Muscle of leg (tissue), 11 donors: ENCODE data around the gene URB1. TPM values are rescaled to one million over a fixed set of nuclear protein-coding genes. Genes with fewer than 3 reads are reported as not detected.
A peak's percentile ranks its signal among the peaks of the same experiment; 100 is the strongest.

Experiments used
- DNase-seq: peaks from one replicate; pipeline ENCODE4 v3.0.0; 2013
- H3K27ac ChIP-seq: one replicate; pipeline ENCODE4 v1.5.1; 2013; ENCODE audit warnings: mild to moderate bottlenecking, low read length, control low read depth
- H3K27me3 ChIP-seq: one replicate; pipeline ENCODE4 v1.6.1; 2013; ENCODE audit warnings: low read length; ENCODE audit not compliant: control insufficient read depth, insufficient read depth
- H3K36me3 ChIP-seq: one replicate; pipeline ENCODE4 v1.6.1; 2013; ENCODE audit warnings: low read length; ENCODE audit not compliant: control insufficient read depth, insufficient read depth
- H3K4me1 ChIP-seq: one replicate; pipeline ENCODE4 v1.6.1; 2013; ENCODE audit warnings: low read length; ENCODE audit not compliant: control insufficient read depth, insufficient read depth
- H3K4me3 ChIP-seq: one replicate; pipeline ENCODE4 v1.5.1; 2013; ENCODE audit warnings: low read length, control low read depth
- H3K9me3 ChIP-seq: replicated peaks from 2 replicates; pipeline ENCODE4 v1.6.1; 2013; ENCODE audit warnings: low read depth, low read length; ENCODE audit not compliant: control insufficient read depth
- WGBS: methylation state at CpG from one replicate; pipeline ENCODE4 v1.1.5; 2013; ENCODE audit warnings: missing lambda C conversion rate; ENCODE audit not compliant: insufficient coverage; 5-methylcytosine and 5-hydroxymethylcytosine counted together
- polyA plus RNA-seq, 8 donors: library from polyadenylated mRNA; unstranded; fragments of 120-200 nt; gene quantifications; one replicate each; pipeline versions ENCODE4 v1.2.1 to v1.2.3, GENCODE V29; 2013; ENCODE audit warnings: inconsistent platforms in 1 of 8, low replicate concordance in 1 of 8; ENCODE audit not compliant: insufficient read length in 8 of 8, insufficient read depth in 1 of 8
- total RNA-seq: library from RNA; stranded (reverse); fragments of 120-200 nt; gene quantifications from one replicate; pipeline ENCODE4 v1.2.4, GENCODE V29; 2013

URB1 gene
- total and polyA plus RNA-seq, 9 donors: 9.7 to 16.6 (median 13.3) TPM

GRCh38 chr21:32348604-32349332 is 44.0 kb downstream of the URB1 start:
- no peak overlapping the region for H3K27ac ChIP-seq
- WGBS: 95% methylated on average over 4 of the region's 9 CpGs
- no peak for DNase-seq
- H3K27me3 ChIP-seq: no peaks in the 10 kb centered on the region
- no peak overlapping the region for H3K4me3 ChIP-seq
- H3K4me1 ChIP-seq: peaks cover 4% of the 10 kb centered on the region
- peaks cover 94% of the 10 kb centered on the region for H3K36me3 ChIP-seq
- H3K9me3 ChIP-seq: peaks cover 13% of the 10 kb centered on the region

- 82% methylated on average over 8 of the region's 11 CpGs for WGBS
- Histone ChIP-seq H3K4me1 (peaks cover 4% of the 10 kb centered on the region), H3K27me3 (no peaks in the 10 kb centered on the region), H3K27ac (peak overlapping the region; percentile 47), H3K9me3 (peaks cover 13% of the 10 kb centered on the region), H3K4me3 (no peak overlapping the region), H3K36me3 (peaks cover 91% of the 10 kb centered on the region)
- DNase-seq: no peak
Measured at GRCh38 chr21:32347977-32348376, 44.8 kb downstream of the URB1 start.

GRCh38 chr21:32347351-32347750 is 45.5 kb downstream of the URB1 start:
- no peak overlapping the region for H3K4me3 ChIP-seq
- no peaks in the 10 kb centered on the region for H3K27me3 ChIP-seq
- DNase-seq: no peak
- peaks cover 4% of the 10 kb centered on the region for H3K4me1 ChIP-seq
- no peak overlapping the region for H3K27ac ChIP-seq
- peaks cover 90% of the 10 kb centered on the region for H3K36me3 ChIP-seq
- peaks cover 13% of the 10 kb centered on the region for H3K9me3 ChIP-seq
- 95% methylated on average over 11 of the region's 12 CpGs for WGBS

- no peaks in the 10 kb centered on the region for H3K27me3 ChIP-seq
- no peak overlapping the region for H3K27ac ChIP-seq
- H3K4me1 ChIP-seq: peaks cover 4% of the 10 kb centered on the region
- WGBS: 91% methylated on average over 14 of the region's 14 CpGs
- no peak overlapping the region for H3K4me3 ChIP-seq
- H3K9me3 ChIP-seq: peaks cover 13% of the 10 kb centered on the region
- H3K36me3 ChIP-seq: peaks cover 87% of the 10 kb centered on the region
- no peak for DNase-seq
Measured at GRCh38 chr21:32346951-32347350, 45.9 kb downstream of the URB1 start.

DNA sequence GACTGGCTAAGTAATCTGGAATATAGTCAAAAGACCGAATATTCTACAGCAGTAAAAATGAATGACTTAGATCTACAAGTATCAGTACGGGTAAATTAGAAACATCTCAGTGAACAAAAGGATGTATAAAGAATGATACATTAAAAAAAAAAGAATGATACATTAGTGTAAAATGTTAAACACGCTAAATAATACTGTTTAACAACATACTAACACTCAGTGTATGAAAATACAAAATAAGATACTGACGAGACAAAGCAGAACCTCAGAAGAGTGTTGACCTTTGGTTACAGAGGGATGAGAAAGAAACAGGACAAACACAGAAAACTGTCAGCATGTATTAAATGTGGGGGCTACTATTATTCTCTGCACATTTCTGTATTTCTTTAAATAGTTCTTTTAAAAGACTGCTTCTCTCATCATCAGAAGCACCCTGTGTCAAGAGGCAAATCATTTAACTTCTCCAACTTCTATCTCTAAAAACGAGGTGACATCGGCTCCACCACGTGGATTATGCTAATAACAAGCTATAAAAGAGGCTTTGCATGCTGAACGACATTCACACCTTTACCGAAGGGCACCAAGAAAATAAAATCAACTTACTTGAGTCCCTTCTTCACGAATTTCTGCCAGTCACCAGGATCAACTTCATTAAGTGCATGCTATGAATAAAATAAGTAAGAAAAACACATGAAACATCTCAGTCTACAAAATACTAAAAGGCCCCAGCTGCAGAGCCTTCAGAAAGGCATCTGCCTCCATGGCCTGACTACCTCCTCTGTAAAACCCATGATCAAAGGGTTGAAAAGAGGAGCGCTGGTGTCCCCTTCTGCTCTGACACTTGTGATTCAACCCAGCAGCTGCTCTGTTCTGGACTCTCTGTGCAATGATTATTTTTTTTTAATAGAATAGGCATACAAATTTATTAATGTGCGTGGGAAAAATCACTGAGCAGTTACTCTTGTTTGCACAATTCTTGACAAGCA is 51.7 kb downstream of the URB1 start:
- Histone ChIP-seq H3K36me3 (peaks cover 78% of the 10 kb centered on the region), H3K9me3 (peaks cover 13% of the 10 kb centered on the region), H3K27ac (no peak overlapping the region), H3K27me3 (no peaks in the 10 kb centered on the region), H3K4me3 (no peak overlapping the region), H3K4me1 (peaks cover 2% of the 10 kb centered on the region)
- no peak for DNase-seq
- no CpG with 5 or more reads among the region's 12 CpGs for WGBS

GRCh38 chr21:32338209-32338921 is 54.4 kb downstream of the URB1 start:
- Histone ChIP-seq H3K4me3 (no peak overlapping the region), H3K36me3 (peaks cover 81% of the 10 kb centered on the region), H3K4me1 (peaks cover 10% of the 10 kb centered on the region), H3K9me3 (no peaks in the 10 kb centered on the region), H3K27ac (no peak overlapping the region), H3K27me3 (no peaks in the 10 kb centered on the region)
- 93% methylated on average over 17 of the region's 23 CpGs for WGBS
- no peak for DNase-seq

- H3K27ac ChIP-seq: no peak overlapping the region
- peaks cover 82% of the 10 kb centered on the region for H3K36me3 ChIP-seq
- DNase-seq: no peak
- H3K4me1 ChIP-seq: peaks cover 10% of the 10 kb centered on the region
- H3K27me3 ChIP-seq: no peaks in the 10 kb centered on the region
- WGBS: 91% methylated on average over 8 of the region's 8 CpGs
- H3K4me3 ChIP-seq: no peak overlapping the region
- peaks cover 8% of the 10 kb centered on the region for H3K9me3 ChIP-seq
Measured at GRCh38 chr21:32337206-32337605, 55.6 kb downstream of the URB1 start.

- peaks cover 8% of the 10 kb centered on the region for H3K9me3 ChIP-seq
- no peak overlapping the region for H3K27ac ChIP-seq
- WGBS: 100% methylated on average over 1 of the region's 1 CpG
- H3K4me3 ChIP-seq: no peak overlapping the region
- H3K27me3 ChIP-seq: no peaks in the 10 kb centered on the region
- H3K36me3 ChIP-seq: peaks cover 86% of the 10 kb centered on the region
- DNase-seq: no peak
- peaks cover 11% of the 10 kb centered on the region for H3K4me1 ChIP-seq
Measured at GRCh38 chr21:32336711-32337110, 56.1 kb downstream of the URB1 start.

- WGBS: 85% methylated on average over 17 of the region's 27 CpGs
- peak overlapping the region; percentile 35 for H3K27ac ChIP-seq
- H3K4me3 ChIP-seq: no peak overlapping the region
- peaks cover 8% of the 10 kb centered on the region for H3K9me3 ChIP-seq
- H3K27me3 ChIP-seq: no peaks in the 10 kb centered on the region
- DNase-seq: no peak
- H3K4me1 ChIP-seq: peaks cover 14% of the 10 kb centered on the region
- H3K36me3 ChIP-seq: peaks cover 85% of the 10 kb centered on the region
Measured at GRCh38 chr21:32335601-32336575, 56.9 kb downstream of the URB1 start.
